ENCODE measurements around the gene OXSR1.

The OXSR1 gene

GRCh38 chr3:38245930-38246329 is 80.6 kb downstream of the OXSR1 start:
- no peak for DNase-seq (ENCODE audit: low spot score)
- TF ChIP-seq CTCF (IDR thresholded peaks at IDR 0.05; ENCODE audit: extremely low read depth, missing control alignments): no peak

- no peak for DNase-seq (ENCODE audit: low spot score)
- no peak for TF ChIP-seq CTCF (IDR thresholded peaks at IDR 0.05; ENCODE audit: extremely low read depth, missing control alignments)
Measured at GRCh38 chr3:38247366-38248035, 82.2 kb downstream of the OXSR1 start.

GRCh38 chr3:38250198-38250597 is 84.9 kb downstream of the OXSR1 start:
- DNase-seq (ENCODE audit: low spot score): no peak
- TF ChIP-seq CTCF (IDR thresholded peaks at IDR 0.05; ENCODE audit: extremely low read depth, missing control alignments): no peak

- no peak for DNase-seq (ENCODE audit: low spot score)
- no peak for TF ChIP-seq CTCF (IDR thresholded peaks at IDR 0.05; ENCODE audit: extremely low read depth, missing control alignments)
Measured at GRCh38 chr3:38251197-38251596, 85.9 kb downstream of the OXSR1 start.

GRCh38 chr3:38253704-38254103 is 88.4 kb downstream of the OXSR1 start:
- no peak for TF ChIP-seq CTCF (IDR thresholded peaks at IDR 0.05; ENCODE audit: extremely low read depth, missing control alignments)
- DNase-seq (ENCODE audit: low spot score): no peak

GRCh38 chr3:38254872-38255271 is 89.5 kb downstream of the OXSR1 start:
- no peak for TF ChIP-seq CTCF (IDR thresholded peaks at IDR 0.05; ENCODE audit: extremely low read depth, missing control alignments)
- no peak for DNase-seq (ENCODE audit: low spot score)

- no peak for DNase-seq (ENCODE audit: low spot score)
- TF ChIP-seq CTCF (IDR thresholded peaks at IDR 0.05; ENCODE audit: extremely low read depth, missing control alignments): no peak
Measured at GRCh38 chr3:38255627-38256026, 90.3 kb downstream of the OXSR1 start.
